ENCODE results near the gene AKAP1.

- no peak for TF ChIP-seq CTCF (IDR thresholded peaks at IDR 0.05; ENCODE audit: low read depth, low read length, missing input control)
- no peak for TF ChIP-seq RAD21 (IDR thresholded peaks at IDR 0.05)
- TF ChIP-seq MAX (IDR thresholded peaks at IDR 0.05) = no peak
- TF ChIP-seq JUND (IDR thresholded peaks at IDR 0.05) = no peak
- TF ChIP-seq REST (IDR thresholded peaks at IDR 0.05) = no peak
- no peak for TF ChIP-seq TAF1 (conservative IDR thresholded peaks at IDR 0.05)
- no peak for TF ChIP-seq ZBTB33 (IDR thresholded peaks at IDR 0.05)
- TF ChIP-seq SP1 (IDR thresholded peaks at IDR 0.05) = no peak
These were observed 25.7 kb downstream of the AKAP1 start for GRCh38 chr17:57110579-57111325.
